Activated T-cell treated with anti-CD3 and anti-CD28 coated beads for 4 hours (primary cell): ENCODE measurements around the gene TBC1D5.

Experiments
- DNase-seq: peaks from one replicate; pipeline ENCODE4 v3.0.0-alpha.2; 2020

Gene TBC1D5

DNA sequence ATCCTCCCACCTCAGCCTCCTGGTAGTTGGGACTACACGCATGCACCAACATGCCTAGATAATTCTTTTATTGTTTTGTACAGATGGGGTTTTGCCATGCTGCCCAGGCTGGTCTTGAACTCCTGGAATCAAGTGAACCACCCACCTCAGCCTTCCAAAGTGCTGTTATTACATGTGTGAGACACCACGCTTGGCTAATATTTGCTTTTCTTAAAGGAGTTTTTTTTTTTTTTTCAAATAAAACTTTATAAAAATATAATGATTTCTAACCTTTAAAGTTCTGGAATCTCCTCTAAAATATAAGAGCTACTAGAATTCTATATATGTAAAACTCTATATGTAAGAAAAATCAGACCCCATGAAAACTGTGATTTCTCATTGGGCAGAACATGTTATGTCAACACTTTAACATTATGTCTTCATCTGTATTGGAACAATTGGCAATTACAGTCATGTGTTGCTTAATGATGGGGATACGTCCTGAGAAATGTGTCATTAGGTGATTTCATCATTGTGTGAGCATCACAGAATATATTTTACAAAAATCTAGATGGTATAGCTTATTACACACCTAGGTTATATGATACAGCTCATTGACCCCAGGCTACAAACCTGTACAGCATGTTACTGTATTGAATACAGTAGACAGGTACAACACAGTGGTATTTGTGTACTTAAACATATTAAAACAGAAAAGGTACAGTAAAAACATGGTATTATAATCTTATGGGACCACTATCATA lies 480.6 kb downstream of the TBC1D5 start:
- DNase-seq = no peak

DNA sequence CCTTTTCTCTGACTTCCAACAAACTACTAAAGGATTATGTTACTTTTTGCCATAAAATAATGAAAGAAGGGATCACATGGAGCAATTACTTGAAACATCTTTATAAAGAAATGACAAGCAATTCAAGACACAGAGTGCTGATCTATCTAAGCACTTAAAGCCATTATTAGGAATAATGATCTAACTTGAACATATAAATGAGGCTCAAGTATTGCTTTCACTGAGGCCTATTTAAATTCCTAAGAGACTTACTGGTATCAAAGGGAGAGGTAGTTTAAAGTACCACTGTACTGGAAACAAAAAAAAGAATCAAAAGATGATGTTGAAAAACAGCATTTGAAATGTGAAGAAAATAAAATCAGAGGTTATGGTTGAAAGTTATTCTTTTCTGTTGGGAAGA lies 482.2 kb downstream of the TBC1D5 start:
- DNase-seq = no peak

DNA sequence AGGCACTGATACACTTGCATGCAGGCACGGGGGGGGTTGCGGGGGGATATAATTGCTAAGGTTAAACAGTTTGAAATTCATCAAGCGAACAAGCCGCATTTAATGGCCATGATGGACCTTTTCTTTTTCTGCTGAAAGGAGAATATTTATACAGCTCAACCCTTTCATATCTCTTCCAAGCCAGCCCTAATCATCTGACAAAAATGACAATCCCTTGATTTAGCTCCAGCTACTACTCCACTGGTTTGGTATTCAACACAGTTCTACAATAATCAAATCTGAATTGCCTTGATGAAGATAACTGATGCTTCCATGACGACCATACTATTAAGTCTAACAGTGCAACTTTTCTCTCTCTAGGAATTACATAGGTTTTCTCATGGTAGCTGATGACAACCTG lies 482.7 kb downstream of the TBC1D5 start:
- no peak for DNase-seq

DNA sequence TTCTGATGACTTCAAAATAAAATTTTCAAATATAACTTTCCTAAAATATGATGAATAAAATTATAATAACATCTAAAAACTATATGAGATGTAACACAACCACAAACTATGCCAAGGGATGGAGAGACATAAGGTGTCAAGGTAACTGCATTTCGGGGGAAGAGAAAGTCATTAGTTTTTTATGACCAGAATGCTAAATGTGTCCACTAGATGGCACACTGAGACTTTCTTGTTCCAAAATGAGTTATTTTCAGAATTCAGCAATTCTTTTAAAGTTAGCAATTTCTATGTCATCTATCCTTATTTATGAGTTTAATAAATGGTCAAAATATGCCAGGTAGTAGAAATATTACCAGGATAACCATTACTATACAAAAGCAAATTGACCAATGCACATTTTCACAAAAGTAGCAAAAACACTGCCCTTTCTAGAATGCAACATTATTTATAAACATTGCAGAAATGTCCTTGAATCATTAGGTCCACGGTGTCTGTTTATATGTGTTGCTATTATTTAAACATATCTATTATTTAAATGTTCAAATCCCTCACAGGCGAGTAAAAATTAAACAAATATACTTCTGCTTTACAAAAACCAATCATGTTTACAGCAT lies 483.5 kb downstream of the TBC1D5 start:
- DNase-seq = no peak

DNA sequence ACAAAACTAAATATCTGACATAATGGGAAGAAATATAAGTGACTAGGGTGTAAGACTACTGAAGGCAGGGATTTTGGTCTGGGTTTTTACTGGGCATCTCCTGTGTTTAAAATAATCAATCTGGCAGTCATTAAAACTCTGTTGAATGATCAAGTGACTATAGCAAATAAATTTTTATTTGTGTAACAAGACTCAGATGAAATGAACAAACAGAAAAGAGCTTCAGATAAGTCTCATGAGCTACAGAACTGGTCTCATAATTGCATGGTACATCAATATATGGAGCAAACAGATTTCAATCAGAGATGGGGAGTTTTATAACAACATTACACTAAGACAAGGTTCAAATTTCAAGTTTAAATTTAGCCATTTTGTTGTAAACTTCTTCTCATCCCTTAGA lies 485.2 kb downstream of the TBC1D5 start:
- DNase-seq = no peak

DNA sequence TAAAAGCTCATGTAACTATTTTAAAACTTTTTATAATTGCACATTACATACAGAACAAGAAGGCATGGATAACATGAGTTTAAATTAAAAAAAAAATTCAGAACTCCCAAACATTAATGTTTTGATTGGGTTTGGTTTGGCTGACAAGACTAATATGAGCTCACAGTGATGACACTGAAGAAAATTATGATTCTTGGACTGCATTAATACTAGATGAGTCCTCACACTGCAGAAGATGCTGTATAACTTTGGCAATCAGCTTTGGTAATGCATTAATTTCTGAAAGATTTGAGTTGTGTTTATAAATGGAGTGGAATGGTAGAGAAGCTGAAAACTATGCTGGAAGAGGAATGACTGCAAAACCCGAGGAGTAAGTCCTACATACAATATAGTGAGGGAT lies 498.8 kb downstream of the TBC1D5 start:
- DNase-seq = no peak

DNA sequence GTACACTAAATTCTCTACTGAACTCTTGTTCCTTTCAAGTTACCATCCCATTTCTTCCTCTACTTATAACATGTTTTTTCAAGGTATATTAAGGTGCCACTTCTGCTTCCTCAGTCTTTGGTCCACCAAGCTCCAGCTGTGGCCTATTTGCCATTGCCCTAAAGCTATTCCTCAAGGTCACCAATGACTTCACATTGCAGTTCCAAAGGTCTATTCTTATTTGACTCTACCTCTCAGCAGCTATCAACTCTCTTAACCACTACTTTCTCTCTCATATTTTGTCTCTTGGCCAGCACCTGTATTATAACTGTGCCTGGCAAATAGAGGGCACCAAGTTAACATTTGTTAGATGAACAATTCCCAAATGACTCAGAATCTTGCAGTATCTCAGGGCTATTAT lies 503.0 kb downstream of the TBC1D5 start:
- no peak for DNase-seq

DNA sequence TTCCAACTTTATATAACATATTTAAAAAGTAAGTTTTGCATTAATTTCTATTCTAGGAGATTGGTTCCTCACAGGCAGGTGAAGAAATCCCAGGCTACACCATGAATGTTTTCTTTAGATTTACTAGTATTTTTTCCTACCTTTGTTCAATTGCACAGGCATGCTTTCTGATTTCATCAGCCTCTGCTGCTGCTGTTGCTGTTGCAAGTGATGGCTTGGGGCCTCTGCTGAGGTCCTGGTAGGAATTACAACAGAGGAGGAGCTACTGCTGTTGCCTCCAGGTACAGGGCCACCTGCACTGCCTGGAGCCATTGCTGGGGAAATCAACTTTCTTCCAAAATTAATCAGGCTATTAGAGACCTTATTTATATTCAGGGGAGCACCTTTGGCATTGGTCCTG lies 504.4 kb downstream of the TBC1D5 start:
- no peak for DNase-seq

DNA sequence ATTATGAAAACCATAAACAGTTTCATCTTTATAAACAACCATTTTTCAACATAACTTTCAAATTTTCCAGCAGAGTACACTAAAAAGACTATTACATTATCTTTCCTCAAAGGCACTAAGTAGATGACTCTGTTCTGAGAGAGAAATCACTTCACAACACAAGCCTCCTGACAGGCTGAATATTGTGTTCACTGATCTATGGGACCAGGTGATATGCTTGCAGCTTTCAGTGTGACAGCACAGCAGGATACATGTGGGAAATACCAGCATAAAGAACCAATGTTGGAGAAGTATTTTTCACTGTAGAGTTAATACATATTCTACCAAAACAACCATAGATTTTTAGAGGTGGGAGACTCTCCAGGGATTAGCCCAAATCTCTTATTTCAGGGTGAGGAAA lies 507.1 kb downstream of the TBC1D5 start:
- no peak for DNase-seq

DNA sequence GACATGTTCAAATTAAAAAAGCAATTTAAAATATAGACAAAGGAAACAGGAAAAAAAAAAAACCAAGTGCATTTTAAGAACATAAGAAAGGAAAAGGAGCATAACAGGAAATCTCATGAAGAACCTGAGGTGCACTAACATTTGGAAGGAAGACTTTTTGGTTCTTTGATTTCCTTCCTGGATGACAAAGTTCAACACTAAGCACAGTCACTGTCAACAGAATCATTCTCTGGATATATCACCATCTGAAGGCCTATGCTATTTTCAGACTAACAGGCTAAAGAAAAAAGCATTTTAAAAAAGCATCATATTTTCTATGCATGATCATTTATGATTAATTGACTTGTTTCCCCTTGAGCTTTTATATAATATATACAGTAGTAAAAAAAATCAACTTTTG lies 508.0 kb downstream of the TBC1D5 start:
- no peak for DNase-seq

DNA sequence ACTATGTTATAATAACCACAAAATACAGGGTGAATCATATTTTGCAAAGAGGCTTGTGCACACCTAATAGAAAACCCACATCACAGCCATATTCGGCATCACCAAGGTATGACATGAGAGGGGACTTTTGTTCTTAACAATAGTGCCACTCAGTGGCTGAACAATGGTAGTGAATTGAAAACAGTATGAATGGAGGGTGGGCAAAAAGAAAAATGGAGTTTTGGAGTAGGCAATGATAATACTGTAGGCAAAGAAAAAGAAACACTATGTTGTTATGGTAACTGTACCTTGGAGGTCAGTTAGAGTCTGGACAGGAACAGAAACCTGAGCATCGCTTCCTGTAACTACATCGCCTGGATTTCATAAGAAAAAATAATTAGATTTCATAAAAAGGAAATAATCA lies 509.0 kb downstream of the TBC1D5 start:
- DNase-seq = peak; percentile 21

DNA sequence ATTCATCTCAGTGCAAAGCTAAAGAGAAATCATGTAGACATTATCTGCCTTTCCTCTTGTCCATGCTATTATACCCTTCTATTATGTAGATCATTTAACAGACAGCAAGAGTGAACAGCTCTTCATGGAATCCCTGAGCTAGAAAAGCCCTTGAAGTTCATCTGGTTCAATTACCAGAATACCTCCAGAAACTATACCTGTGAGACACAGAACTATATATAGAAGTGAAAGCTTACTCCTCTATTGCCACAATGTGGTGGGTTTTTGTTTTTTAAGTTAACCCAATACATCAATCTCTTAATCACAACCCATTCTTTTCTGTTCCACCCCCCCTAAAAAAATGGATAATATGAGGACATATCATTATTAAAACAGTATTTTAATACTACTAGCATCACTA lies 510.0 kb downstream of the TBC1D5 start:
- no peak for DNase-seq

DNA sequence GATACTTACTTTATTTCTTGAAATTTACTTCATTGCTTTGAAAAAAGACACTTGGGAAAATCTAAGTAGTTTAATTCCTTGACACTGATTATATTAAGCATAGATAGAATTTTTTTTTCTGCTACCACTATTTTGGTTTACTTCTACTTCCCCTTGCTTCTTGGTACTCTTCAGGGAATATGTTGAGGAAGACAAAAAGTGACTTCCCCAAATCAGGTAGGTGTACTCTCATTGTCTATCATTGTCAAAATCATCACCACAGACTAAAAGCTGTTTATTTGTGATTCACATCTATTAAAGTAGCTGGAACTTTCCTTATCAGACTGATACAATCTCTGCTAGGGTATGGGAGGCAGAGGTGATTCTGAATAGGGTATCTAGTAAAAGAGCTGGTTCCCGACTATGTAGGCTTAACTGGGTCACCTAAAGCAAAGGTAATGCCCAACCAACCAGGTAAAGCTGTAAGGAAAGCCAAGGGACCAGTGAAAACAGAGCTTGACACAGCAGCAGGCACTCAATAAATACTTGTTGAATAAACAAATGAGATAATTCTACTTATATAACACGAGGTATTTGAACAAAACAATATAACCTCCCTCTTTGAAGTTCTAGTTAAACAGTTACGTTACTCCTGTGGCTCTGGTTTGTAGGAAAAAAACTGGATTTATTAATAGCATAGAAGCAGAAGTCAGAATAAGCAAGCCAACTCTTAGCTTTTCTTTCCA lies 510.7 kb downstream of the TBC1D5 start:
- DNase-seq = no peak

DNA sequence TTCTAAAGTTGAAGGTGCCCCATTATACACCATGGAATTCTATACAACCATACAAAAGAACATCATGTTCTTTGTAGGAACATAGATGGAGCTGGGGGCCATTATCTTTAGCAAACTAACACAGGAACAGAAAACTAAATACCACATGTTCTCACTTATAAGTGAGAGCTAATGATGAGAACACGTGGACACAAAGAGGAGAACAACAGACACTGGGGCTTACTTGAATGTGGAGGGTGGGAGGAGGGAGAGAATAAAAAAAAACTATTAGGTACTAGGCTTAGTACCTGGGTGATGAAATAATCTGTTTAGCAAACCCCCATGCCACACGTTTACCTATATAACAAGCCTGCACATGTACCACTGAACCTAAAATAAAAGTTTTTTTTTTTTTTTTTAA lies 515.0 kb downstream of the TBC1D5 start:
- DNase-seq = no peak

DNA sequence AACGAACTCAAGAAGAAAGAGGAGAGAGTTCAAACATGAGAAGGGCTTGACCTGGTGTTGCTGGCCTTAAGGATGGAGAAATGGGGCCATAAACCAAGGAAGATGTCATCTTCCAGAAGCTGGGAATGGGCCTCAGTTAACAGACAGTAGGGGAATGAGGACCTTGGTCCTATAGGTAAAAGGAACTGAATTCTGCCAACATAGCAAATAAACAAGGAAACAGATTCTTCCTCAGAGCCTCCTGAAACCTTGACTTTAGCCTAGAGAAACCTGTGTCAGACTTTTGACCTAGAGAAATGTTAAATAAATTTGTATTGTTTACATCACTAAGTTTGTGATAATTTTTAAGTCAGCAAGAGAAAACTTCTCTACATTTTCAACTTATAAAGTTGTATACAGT lies 520.9 kb downstream of the TBC1D5 start:
- no peak for DNase-seq

DNA sequence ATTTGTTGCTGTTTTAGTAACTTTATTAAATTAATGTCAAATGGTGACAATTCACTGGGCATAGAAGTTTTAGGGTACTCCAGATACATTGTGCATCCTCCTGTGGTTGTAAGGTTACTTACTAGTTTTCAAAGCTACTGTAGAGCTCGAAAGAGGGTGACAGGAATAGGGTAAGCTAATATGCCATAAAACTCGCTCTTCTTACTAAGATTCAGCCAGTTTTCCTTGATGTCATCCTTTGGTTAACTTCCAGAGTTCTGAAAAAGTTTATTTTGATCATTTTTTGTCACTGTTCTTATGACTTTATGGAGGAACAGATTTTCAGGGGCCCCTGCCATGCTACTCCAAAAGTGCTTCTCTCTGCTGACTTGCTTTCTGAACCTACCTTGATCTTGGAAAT lies 522.8 kb downstream of the TBC1D5 start:
- DNase-seq = no peak

DNA sequence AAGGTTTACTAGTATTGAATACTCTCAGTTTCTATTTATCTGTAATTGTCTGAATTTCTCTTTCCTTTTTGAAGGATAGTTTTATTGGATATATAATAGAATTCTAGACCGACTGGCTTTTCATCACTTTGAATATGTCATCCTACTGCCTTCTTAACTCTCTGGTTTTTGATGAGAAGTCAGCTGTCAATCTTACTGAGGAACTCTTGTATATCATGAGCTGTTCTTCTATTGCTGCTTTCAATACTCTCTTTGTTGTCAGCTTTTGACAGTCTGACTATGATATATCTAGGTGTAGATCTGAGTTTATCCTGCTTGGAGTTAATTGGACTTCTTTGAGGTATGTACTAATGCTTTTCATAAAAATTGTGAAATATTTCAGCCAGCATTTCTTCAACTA lies 523.8 kb downstream of the TBC1D5 start:
- DNase-seq = no peak

DNA sequence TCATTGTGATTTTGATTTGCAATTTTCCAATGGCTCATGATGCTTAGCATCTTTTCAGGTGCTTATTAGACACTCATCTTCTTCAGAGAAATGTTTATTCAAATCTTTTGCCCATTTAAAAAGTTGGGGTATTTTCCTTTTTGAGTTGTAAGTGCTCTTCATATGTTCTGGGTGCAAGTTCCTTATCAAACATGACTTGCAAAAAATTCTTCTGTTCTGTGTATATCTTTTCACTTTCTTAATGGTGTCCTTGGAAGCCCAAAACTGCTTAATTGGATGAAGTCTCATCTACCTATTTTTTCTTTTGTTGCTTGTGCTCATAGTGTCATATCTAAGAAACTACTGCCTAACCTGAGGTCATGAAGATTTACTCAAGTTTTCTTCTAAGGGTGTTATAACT lies 524.8 kb downstream of the TBC1D5 start:
- no peak for DNase-seq

DNA sequence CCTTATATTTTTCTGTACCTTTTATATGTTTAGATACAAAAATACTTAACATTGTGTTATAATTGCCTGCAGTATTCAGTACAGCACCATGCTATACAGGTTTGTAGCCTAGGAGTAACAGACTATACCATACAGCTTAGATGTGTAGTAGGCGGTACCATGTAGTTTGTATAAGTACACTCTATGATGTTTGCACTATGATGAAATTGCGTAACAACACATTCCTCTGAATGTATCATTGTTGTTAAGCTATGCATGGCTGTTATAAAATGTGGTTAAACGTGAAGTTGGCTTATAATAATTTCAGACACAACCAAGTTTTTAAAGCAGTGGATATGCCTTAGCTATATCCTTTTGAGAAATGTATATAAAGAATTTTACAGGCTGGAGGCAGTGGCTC lies 529.3 kb downstream of the TBC1D5 start:
- no peak for DNase-seq

DNA sequence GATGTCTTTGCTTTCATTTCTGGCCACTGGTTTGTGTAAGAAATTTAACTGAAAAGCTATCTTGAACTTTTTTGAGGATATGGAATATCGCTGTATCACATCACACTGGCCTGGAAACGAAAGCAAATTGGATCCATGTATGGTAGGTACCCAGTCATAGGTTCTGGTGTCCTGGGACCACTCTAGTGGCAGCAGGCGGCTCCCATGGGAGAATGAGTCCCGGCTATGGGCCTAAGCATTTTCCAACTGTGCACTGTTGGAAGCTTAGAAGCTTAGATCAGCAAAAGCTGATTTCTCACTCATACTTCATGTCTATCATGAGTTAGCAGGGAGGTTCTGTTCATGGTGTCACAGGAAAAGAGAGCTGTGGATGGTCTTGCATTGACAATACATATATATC lies 534.5 kb downstream of the TBC1D5 start:
- DNase-seq = no peak

DNA sequence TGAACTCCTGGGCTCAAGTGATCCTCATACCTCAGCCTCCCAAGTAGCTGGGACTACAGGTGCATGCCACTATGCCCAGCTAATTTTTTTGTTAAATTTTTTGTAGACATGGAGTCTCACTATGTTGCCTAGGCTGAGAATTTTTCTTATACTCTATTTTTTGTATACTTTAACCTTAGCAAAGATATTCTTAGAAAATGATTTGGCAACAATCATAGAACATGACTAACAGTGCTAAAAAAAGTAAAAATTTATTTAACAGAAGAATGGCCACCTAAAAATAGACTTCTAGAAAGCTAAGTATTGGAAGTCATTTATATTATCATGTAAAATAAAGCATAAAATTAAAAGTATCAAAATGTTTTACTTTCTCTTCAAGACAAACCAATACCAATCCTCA lies 535.4 kb downstream of the TBC1D5 start:
- no peak for DNase-seq

DNA sequence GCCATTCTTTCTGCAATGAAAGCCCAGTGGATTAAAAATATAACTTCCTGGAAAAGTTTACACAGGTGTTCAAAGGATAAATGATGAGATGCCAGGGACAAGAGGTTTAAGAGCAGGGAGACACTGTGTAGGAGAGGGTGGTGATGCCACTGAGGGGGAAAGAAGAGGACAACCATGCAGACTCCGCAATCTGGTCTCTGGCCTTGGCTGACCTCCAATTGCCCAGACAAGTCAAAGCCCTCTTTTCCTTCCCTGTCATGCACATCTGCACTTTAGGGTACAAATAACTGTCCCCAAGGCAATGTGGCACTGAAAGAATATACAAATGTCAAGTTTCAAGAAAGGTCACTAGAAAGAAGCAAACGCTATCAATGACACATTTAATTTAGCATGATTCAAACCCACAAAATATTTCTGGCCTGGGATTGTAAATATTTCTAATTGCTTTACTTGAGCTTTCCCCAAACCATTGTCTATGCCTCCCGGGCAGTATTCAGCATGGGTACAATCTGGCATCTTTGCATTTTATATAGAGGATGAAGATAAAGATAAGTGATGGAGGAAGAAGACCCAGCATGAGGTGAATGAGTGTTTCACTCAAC lies 538.3 kb downstream of the TBC1D5 start:
- DNase-seq = no peak

DNA sequence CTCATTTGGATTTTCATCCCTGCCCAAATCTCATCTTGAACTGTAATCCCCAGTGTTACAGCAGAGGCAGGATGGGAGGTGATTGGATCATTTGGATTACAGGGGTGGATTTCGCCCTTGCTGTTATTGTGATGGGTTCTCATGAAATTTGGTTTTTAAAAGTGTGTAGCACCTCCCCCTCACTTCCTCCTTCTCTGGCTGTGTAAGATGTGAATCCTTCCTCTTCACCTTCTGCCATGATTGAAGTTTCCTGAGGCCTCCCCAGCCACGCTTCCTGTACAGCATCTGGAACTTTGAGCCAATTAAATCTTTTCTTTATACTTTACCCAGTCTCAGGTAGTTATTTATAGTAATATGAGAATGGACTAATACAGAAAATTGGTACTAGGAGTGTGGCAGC lies 540.9 kb downstream of the TBC1D5 start:
- DNase-seq = no peak
